GM12873 (cell line): ENCODE data around the gene DDX42.

ENCODE experiments used
- TF ChIP-seq, protein P1 (sequence below): IDR thresholded peaks from 2 replicates; pipeline ENCODE4 v1.5.1; 2012; ENCODE audit warnings: low read depth, mild to moderate bottlenecking, moderate library complexity, low read length, control low read depth; ENCODE audit not compliant: insufficient read depth; ENCODE audit errors: missing control alignments

The DDX42 gene

DNA sequence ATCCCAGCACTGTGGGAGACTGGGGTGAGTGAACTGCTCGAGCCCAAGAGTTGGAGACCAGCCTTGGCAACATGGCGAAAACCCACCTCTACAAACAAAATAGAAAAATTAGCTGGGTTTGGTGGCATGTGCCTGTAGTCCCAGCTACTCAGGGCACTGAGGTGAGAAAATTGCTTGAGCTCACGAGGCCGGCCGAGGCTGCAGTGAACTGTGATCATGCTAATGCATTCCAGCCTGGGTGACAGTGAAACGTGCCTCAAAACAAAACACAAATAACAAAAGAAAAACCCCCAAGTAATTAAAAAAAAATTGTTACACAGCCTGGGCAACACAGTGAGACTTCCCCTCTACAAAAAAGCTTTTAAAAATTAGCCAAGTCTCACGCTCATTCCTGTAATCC, 5.5 kb upstream of the DDX42 start:
- TF ChIP-seq, protein P1, sequence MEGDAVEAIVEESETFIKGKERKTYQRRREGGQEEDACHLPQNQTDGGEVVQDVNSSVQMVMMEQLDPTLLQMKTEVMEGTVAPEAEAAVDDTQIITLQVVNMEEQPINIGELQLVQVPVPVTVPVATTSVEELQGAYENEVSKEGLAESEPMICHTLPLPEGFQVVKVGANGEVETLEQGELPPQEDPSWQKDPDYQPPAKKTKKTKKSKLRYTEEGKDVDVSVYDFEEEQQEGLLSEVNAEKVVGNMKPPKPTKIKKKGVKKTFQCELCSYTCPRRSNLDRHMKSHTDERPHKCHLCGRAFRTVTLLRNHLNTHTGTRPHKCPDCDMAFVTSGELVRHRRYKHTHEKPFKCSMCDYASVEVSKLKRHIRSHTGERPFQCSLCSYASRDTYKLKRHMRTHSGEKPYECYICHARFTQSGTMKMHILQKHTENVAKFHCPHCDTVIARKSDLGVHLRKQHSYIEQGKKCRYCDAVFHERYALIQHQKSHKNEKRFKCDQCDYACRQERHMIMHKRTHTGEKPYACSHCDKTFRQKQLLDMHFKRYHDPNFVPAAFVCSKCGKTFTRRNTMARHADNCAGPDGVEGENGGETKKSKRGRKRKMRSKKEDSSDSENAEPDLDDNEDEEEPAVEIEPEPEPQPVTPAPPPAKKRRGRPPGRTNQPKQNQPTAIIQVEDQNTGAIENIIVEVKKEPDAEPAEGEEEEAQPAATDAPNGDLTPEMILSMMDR = no peak

DNA sequence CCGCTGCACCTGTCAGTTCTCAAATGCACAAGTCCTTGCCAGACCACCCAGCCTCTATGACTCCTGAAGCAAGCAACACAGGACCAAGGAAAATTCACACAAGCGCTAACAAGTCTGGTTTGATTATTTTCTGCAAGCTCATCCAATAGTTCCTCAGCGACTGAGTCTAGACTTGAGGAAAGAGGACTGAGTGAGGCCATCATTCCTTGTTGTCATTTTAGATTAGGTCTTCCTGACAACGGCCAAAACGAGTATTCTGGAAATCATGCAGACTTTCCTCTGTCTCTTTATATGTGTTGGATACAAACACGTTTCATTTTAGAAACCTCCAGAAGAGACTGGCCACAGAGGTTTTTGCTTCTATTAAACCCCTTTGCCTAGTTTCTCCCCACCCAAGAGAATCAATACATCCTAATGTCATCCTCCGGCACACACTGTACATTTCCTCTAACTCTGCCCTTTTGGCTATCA, 1.1 kb upstream of the DDX42 start:
- TF ChIP-seq, protein P1 = no peak

DNA sequence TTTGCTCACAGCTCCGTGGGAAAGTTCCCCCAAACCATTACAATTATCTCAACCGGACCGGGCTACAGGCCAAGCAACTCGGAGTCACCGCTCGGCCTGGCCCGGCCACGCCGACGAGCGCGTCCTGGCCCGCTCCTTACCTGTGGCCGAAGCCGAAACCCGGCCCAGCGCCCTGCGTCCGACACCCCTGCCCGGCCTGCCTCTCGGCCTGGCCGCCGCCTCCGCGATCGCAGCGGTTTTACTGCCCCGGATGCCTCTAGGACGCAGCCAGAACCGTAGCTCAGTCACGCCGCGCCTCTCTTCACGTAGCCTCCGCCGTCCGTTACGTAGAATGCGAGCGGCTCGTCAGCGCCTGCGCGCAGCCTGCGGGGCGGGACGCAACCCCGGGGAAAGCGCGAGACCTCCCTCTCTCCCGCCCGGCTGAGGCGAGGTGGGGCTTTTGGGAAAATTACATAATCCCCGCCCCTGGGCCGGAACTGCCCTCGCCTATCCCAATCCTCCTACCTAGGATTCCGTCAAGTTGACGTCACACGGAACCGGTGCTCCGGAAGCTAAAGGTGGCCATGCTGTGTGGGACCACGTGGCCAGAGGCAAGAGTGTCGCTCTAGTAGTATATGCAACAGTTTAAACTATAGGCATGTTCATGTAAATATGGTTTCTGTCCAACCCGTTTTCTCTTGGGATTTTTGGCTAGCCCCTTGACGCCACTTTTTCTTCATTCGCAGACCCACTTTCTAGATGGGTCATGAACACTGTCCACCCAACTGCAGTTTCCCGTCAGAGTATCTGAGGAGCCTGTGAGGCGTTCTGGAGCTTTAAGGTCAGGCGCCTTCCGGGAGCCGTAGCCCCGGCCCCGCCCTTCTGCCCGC, 464 bp upstream of the DDX42 start, which contains the start of gene CCDC47:
TSS of gene CCDC47 (minus strand) at position 326 of the 869 bp plus-strand sequence. CDS start 7,422 bp downstream, outside the sequence.
- TF ChIP-seq, protein P1 = no peak

DNA sequence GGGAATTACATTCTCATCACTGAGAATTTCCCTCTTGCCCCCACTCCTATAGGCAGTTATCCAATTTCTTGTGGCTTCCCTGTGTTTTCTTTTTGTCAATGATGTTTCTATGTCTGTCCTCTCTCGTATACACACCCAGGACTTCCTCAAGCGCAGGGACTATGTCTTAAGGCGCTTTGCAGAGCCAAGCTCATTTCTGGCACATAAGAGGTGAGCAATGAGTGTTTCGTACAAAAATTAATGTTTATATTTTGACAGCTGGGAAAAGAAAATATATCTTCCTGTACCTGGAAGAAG, 947 bp downstream of the DDX42 start:
- TF ChIP-seq, protein P1 = no peak

DNA sequence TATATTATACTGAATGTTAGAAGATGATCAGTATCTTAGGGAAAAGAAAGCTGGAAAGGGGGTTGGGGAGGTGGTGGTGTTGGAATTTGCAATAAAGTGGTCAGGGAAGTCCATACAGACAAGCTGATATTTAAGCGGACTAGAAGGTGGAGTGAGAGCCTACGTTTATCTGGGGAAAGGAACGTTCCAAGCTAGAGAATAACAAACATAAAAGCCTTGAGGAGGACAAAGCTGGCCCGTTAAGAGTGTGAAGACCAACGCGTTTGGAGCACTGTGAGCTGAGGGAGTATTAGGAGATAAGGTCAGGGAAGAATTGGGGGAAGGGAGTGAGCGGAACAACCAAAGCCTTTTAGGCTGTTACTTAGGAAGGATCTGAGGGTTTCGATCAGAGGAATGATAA, 1.4 kb downstream of the DDX42 start:
- TF ChIP-seq, protein P1 = no peak

DNA sequence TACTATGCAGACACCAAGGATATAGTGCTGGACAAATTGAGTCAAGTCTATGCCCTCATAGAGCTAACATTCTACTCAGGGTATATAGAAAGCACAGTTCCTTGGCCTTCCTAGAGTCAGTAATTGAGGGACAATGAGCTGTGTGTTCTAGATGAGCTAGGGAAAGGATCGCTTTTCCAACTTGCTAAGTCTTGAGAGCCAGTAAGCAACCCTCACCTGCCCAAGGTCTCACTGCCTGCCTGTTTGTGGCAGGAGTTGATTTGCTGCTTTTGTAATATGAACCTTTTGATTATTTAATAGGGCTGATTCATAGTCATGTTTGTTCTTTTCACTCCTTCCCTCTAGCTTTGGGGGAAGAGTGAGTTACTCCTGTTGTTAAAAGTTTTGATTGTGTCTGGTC, 6.5 kb downstream of the DDX42 start:
- TF ChIP-seq, protein P1 = no peak

DNA sequence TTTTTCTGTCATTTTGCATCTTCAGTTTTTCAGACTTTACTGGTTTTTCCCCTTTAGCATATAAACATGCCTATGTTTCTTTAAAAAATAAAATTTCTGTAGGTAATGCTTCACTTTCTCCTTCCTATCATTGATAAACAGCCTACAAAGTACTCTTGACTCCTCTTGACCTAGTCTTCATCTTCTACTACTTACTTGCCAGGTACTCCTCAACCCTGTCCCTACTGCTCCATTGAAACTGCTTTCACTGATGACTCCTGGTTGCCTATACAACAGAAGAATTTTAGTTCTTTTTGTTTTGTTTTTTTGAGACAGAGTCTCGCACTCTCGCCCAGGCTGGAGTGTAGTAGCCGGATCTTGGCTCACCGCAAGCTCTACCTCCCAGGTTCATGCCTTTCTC, 7.0 kb downstream of the DDX42 start:
- TF ChIP-seq, protein P1 = no peak
